Epithelial cell of esophagus (primary cell): ENCODE measurements around the gene SPTB.

Experiments
- DNase-seq: peaks from one replicate; pipeline ENCODE4 v3.0.0; 2010; ENCODE audit warnings: low read depth
- H3K4me3 ChIP-seq: 2 replicates; pipeline ENCODE4 v1.5.1; 2011; ENCODE audit warnings: mild to moderate bottlenecking, low read length, control low read depth
- CTCF ChIP-seq: IDR thresholded peaks from 2 replicates; pipeline ENCODE4 v1.5.1; 2011; ENCODE audit warnings: low read depth, mild to moderate bottlenecking, low read length, control low read depth, inconsistent platforms; ENCODE audit not compliant: insufficient read depth; ENCODE audit errors: missing control alignments

The SPTB gene

GRCh38 chr14:64723691-64724577 is 155.8 kb downstream of the SPTB start:
- TF ChIP-seq CTCF: no peak
- DNase-seq: peak; percentile 88
- H3K4me3 ChIP-seq: no peak overlapping the region

GRCh38 chr14:64722842-64723447 is 156.8 kb downstream of the SPTB start:
- peak; percentile 93 for DNase-seq
- H3K4me3 ChIP-seq: no peak overlapping the region
- TF ChIP-seq CTCF: no peak

GRCh38 chr14:64721899-64722298 is 157.8 kb downstream of the SPTB start:
- no peak overlapping the region for H3K4me3 ChIP-seq
- no peak for TF ChIP-seq CTCF
- no peak for DNase-seq

GRCh38 chr14:64721391-64721791 is 158.3 kb downstream of the SPTB start:
- H3K4me3 ChIP-seq: no peak overlapping the region
- DNase-seq: no peak
- TF ChIP-seq CTCF: no peak

- no peak for TF ChIP-seq CTCF
- no peak overlapping the region for H3K4me3 ChIP-seq
- DNase-seq: peak; percentile 98
Observed at GRCh38 chr14:64720131-64720576, 159.6 kb downstream of the SPTB start.

GRCh38 chr14:64719601-64720000 is 160.1 kb downstream of the SPTB start:
- DNase-seq: no peak
- no peak overlapping the region for H3K4me3 ChIP-seq
- TF ChIP-seq CTCF: no peak
